GM19324 (cell line): ENCODE measurements around the gene CMTM3.
"Not testable (repeated sequence)": the region's sequence is repeated elsewhere in the genome, so short reads cannot be mapped to it uniquely, and the experiment has no call there.

Experiments used
- ATAC-seq: cut with Tn5 transposase; IDR thresholded peaks from one replicate; pipeline ENCODE4 v1.9.1; 2021; ENCODE audit warnings: mild to moderate bottlenecking, moderate library complexity; ENCODE audit not compliant: unreplicated experiment, low FRiP score

Gene CMTM3

DNA sequence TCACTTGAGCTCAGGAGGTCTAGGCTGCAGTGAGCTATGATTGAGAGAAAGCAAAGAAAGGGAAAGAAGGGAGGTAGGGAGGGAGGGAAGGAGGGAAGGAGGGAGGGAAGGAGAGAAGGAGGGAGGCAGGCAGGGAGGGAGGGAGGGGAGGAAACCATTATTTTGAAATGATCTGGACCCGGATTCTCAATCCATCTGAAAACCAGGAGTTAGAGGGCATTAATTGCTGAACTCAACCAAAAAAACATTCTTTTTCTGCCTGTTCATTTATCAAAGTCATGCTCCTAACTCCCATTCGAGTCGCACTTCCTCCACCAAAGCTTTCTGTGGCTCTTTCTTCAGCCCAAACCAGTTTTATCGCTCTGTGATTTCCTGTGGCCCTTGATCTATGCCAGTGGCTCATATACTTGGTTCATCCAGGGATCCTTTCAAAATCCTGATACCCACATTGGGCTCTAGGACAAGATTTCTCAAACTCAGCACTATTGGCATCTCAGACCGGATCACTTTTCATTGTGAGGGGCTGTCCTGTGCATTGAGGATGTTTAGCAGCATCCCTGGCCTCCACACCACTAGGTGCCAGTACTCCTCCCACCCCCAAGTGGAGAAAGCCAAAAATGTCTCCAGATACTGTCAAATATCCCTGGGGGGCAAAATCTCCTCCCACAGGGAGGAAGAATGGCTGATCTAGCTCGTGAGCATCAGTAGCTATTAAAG, 53.8 kb downstream of the CMTM3 start:
- no peak for ATAC-seq

GRCh38 chr16:66658860-66659190, 54.3 kb downstream of the CMTM3 start:
- no peak for ATAC-seq

- no peak for ATAC-seq
Measured at GRCh38 chr16:66660422-66661209, 56.1 kb downstream of the CMTM3 start.

DNA sequence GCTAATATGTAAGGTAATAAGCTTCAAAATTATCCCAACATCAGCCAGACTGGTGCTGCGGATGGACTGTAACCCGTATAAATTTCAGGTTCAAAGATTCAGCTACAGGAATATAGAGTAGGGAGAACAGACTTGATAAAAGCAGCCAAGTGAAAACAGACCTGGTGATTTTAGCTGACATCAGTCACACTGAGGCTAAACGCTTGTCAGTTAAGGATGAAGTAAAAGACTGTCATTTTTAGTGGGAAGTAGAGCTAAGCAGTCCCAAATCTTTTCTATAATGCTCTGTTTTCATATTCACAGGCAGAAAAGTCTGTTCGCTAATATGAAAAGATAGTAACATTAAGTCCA, 56.7 kb downstream of the CMTM3 start:
- ATAC-seq = no peak

DNA sequence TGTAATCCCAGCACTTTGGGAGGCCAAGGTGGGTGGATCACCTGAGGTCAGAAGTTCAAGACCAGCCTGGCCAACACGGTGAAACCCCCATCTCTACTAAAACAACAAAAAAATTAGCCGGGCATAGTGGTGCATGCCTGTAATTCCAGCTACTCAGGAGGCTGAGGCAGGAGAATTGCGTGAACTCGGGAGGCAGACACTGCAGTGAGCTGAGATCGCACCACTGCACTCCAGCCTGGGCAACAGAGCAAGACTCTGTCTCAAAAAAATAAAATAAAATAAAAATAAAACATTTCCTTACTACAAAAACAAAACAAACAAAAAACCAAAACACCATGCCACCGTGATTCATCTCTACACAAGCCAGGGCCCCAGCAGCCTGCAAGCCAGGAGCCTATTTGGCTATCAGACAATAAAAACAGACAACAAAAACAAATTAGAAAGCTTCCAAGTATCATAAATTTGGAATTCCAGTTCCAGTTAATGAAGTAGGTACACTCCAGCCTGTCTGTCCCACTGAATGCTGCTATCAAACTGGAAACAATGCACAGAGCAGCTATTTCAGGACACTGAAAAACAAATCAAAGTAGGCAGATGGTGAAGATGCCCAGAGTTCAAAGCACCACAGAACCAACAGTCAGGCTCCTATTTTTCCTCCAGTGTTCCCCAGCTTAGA, 57.3 kb downstream of the CMTM3 start:
- not testable (repeated sequence) for ATAC-seq

GRCh38 chr16:66662445-66663194, 58.1 kb downstream of the CMTM3 start:
- ATAC-seq = no peak
